HepG2 (cell line): ENCODE results near the gene BTBD7. TPM values are rescaled to one million over a fixed set of nuclear protein-coding genes. Genes with fewer than 3 reads are reported as not detected.

Experiments used
- ATF5 ChIP-seq: sonication (generic); formaldehyde crosslinking; IDR thresholded peaks from 2 replicates; pipeline ENCODE4 v1.4.0; 2020; ENCODE audit warnings: mild to moderate bottlenecking, low read depth, missing genetic modification reagents
- CENPT ChIP-seq: sonication (generic); formaldehyde crosslinking; IDR thresholded peaks from 2 replicates; pipeline ENCODE4 v1.8.0; 2022; ENCODE audit warnings: low read depth, mild to moderate bottlenecking, moderate library complexity, missing genetic modification reagents
- FOXK2 ChIP-seq: fragments of 450-650 bp; IDR thresholded peaks from 2 replicates; pipeline ENCODE4 v1.6.1; 2016
- FOXO1 ChIP-seq: sonication (generic); formaldehyde crosslinking; IDR thresholded peaks from 2 replicates; pipeline ENCODE4 v1.4.0; 2020; ENCODE audit warnings: missing genetic modification reagents
- GLI4 ChIP-seq: sonication (generic); formaldehyde crosslinking; IDR thresholded peaks from 2 replicates; pipeline ENCODE4 v1.5.1; 2020; ENCODE audit warnings: missing genetic modification reagents, mild to moderate bottlenecking, moderate library complexity, borderline replicate concordance
- HES4 ChIP-seq: sonication (generic); formaldehyde crosslinking; IDR thresholded peaks from 2 replicates; pipeline ENCODE4 v1.9.0; 2021; ENCODE audit warnings: mild to moderate bottlenecking, missing genetic modification reagents, borderline replicate concordance
- NFIB ChIP-seq: sonication (generic); formaldehyde crosslinking; IDR thresholded peaks from 2 replicates; pipeline ENCODE4 v1.9.0; 2021; ENCODE audit warnings: missing genetic modification reagents, mild to moderate bottlenecking, borderline replicate concordance
- ONECUT2 ChIP-seq: sonication (generic); formaldehyde crosslinking; IDR thresholded peaks from 2 replicates; pipeline ENCODE4 v1.4.0; 2020; ENCODE audit warnings: missing genetic modification reagents
- POGZ ChIP-seq: sonication (generic); formaldehyde crosslinking; IDR thresholded peaks from 2 replicates; pipeline ENCODE4 v1.4.0; 2020; ENCODE audit warnings: mild to moderate bottlenecking, missing genetic modification reagents
- RBM39 ChIP-seq: fragments of 200-400 bp; formaldehyde crosslinking; IDR thresholded peaks from one replicate; pipeline ENCODE4 v1.6.1; 2018; ENCODE audit warnings: antibody characterized with exemption, mild to moderate bottlenecking, low read depth, low read length; ENCODE audit not compliant: poor library complexity, severe bottlenecking
- REPIN1 ChIP-seq: sonication (generic); formaldehyde crosslinking; IDR thresholded peaks from 2 replicates; pipeline ENCODE4 v1.8.0; 2022; ENCODE audit warnings: missing genetic modification reagents, low read depth, mild to moderate bottlenecking, borderline replicate concordance
- SAP130 ChIP-seq: IDR thresholded peaks from 2 replicates; pipeline ENCODE4 v1.6.1; 2016; ENCODE audit warnings: low read depth
- SRY ChIP-seq: sonication (generic); formaldehyde crosslinking; IDR thresholded peaks from 2 replicates; pipeline ENCODE4 v1.8.0; 2022; ENCODE audit warnings: mild to moderate bottlenecking, missing genetic modification reagents
- ZMYM2 ChIP-seq: sonication (generic); formaldehyde crosslinking; IDR thresholded peaks from 2 replicates; pipeline ENCODE4 v1.8.0; 2022; ENCODE audit warnings: mild to moderate bottlenecking, missing genetic modification reagents
- ZMYM3 ChIP-seq: sonication (generic); formaldehyde crosslinking; IDR thresholded peaks from 2 replicates; pipeline ENCODE4 v1.5.1; 2020; ENCODE audit warnings: mild to moderate bottlenecking, missing genetic modification reagents
- ZNF121 ChIP-seq: sonication (generic); formaldehyde crosslinking; IDR thresholded peaks from 2 replicates; pipeline ENCODE4 v1.5.0; 2020; ENCODE audit warnings: mild to moderate bottlenecking, missing genetic modification reagents
- ZNF253 ChIP-seq: sonication (generic); formaldehyde crosslinking; IDR thresholded peaks from 2 replicates; pipeline ENCODE4 v1.8.0; 2022; ENCODE audit warnings: mild to moderate bottlenecking, missing genetic modification reagents, borderline replicate concordance
- ZNF329 ChIP-seq: sonication (generic); formaldehyde crosslinking; IDR thresholded peaks from 2 replicates; pipeline ENCODE4 v1.9.0; 2021; ENCODE audit warnings: low read depth, mild to moderate bottlenecking, missing genetic modification reagents
- ZNF512 ChIP-seq: sonication (generic); formaldehyde crosslinking; IDR thresholded peaks from 2 replicates; pipeline ENCODE4 v1.4.0; 2020; ENCODE audit warnings: mild to moderate bottlenecking, missing genetic modification reagents
- ZNF770 ChIP-seq: sonication (generic); formaldehyde crosslinking; IDR thresholded peaks from 2 replicates; pipeline ENCODE4 v1.5.0; 2020; ENCODE audit warnings: mild to moderate bottlenecking, missing genetic modification reagents
- polyA plus RNA-seq, 8 experiments: library from polyadenylated mRNA; depleted of rRNA in 3 of 8; stranded (reverse) in 7 of 8; unstranded in 1 of 8; fragments of >200 nt; fragmentation: Illumina TruSeq in 4 of 8; extraction: Trizol in 4 of 8; gene quantifications; 2 replicates each; pipeline versions ENCODE4 v1.2.1 to v1.2.3, GENCODE V29; 2011 to 2016; ENCODE audit warnings: low read depth in 4 of 8, missing spikeins in 1 of 8, mixed read lengths in 1 of 8; ENCODE audit not compliant: insufficient read depth in 1 of 8
- total RNA-seq, 5 experiments: library from RNA; depleted of rRNA; stranded (reverse); fragments of >200 nt; fragmentation: Illumina TruSeq; extraction: Trizol; gene quantifications; 2 replicates each; pipeline ENCODE4 v1.2.3, GENCODE V29; 2016; ENCODE audit warnings: low read depth in 1 of 5
- TF ChIP-seq, protein P1 (sequence below): sonication (generic); IDR thresholded peaks from 2 replicates; pipeline ENCODE4 v1.6.1; 2016; ENCODE audit warnings: low read depth, borderline replicate concordance
- TF ChIP-seq, protein P2 (sequence below): IDR thresholded peaks from 2 replicates; pipeline ENCODE4 v1.4.0; 2020; ENCODE audit warnings: mild to moderate bottlenecking, missing genetic modification reagents

The BTBD7 gene
- total and polyA plus RNA-seq, 2 of the 13 experiments (the other 11 are each of a cell fraction or from before 2014, with no cell fraction given) = 11.6 to 15.2 TPM

DNA sequence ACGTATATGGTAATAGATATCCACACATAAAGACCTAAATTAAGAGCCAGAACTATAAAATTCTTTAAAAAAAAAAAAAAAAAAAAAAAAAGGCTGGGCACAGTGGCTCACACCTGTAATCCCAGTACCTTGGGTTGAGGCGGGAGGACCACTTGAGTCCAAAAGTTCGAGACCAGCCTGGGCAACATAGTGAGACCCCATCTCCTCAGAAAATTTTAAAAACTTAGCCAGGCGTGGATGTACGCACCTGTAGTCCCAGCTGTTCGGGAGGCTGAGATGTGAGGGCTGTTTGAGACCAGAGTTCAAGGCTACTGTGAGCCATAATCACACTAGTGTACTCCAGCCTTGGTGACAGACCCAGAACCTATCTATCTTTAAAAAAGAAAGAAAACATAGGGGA, 4.3 kb downstream of the BTBD7 start (continued):
- no peak for TF ChIP-seq ZNF512 (CRISPR knock-in tag)
- no peak for TF ChIP-seq ONECUT2 (CRISPR knock-in tag)
- no peak for TF ChIP-seq RBM39
- TF ChIP-seq SAP130 = peak; percentile 10; the same call in 1 of the 2 replicates
- TF ChIP-seq ZNF329 (CRISPR knock-in tag) = no peak
- TF ChIP-seq NFIB (CRISPR knock-in tag) = no peak
- TF ChIP-seq FOXO1 (CRISPR knock-in tag) = no peak
- TF ChIP-seq ZNF770 = peak; percentile 70
- no peak for TF ChIP-seq ZNF253 (CRISPR knock-in tag)
- 0 out of 2 replicates have a peak, but pooled peaks have one; percentile 38 for TF ChIP-seq ZMYM3 (CRISPR knock-in tag)
- TF ChIP-seq, protein P1, sequence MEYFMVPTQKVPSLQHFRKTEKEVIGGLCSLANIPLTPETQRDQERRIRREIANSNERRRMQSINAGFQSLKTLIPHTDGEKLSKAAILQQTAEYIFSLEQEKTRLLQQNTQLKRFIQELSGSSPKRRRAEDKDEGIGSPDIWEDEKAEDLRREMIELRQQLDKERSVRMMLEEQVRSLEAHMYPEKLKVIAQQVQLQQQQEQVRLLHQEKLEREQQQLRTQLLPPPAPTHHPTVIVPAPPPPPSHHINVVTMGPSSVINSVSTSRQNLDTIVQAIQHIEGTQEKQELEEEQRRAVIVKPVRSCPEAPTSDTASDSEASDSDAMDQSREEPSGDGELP = peak; percentile 51; the same call in 1 of the 2 replicates
- TF ChIP-seq POGZ (CRISPR knock-in tag) = 0 out of 2 replicates have a peak, but pooled peaks have one; percentile 33
- TF ChIP-seq HES4 (CRISPR knock-in tag) = no peak
- no peak for TF ChIP-seq GLI4 (CRISPR knock-in tag)
- peak; percentile 95 for TF ChIP-seq ZNF121 (CRISPR knock-in tag)
- TF ChIP-seq SRY = no peak
- TF ChIP-seq REPIN1 (CRISPR knock-in tag) = no peak
- TF ChIP-seq ZMYM2 (CRISPR knock-in tag) = 0 out of 2 replicates have a peak, but pooled peaks have one; percentile 44
- no peak for TF ChIP-seq ATF5
- TF ChIP-seq FOXK2 = no peak
- TF ChIP-seq, protein P2, sequence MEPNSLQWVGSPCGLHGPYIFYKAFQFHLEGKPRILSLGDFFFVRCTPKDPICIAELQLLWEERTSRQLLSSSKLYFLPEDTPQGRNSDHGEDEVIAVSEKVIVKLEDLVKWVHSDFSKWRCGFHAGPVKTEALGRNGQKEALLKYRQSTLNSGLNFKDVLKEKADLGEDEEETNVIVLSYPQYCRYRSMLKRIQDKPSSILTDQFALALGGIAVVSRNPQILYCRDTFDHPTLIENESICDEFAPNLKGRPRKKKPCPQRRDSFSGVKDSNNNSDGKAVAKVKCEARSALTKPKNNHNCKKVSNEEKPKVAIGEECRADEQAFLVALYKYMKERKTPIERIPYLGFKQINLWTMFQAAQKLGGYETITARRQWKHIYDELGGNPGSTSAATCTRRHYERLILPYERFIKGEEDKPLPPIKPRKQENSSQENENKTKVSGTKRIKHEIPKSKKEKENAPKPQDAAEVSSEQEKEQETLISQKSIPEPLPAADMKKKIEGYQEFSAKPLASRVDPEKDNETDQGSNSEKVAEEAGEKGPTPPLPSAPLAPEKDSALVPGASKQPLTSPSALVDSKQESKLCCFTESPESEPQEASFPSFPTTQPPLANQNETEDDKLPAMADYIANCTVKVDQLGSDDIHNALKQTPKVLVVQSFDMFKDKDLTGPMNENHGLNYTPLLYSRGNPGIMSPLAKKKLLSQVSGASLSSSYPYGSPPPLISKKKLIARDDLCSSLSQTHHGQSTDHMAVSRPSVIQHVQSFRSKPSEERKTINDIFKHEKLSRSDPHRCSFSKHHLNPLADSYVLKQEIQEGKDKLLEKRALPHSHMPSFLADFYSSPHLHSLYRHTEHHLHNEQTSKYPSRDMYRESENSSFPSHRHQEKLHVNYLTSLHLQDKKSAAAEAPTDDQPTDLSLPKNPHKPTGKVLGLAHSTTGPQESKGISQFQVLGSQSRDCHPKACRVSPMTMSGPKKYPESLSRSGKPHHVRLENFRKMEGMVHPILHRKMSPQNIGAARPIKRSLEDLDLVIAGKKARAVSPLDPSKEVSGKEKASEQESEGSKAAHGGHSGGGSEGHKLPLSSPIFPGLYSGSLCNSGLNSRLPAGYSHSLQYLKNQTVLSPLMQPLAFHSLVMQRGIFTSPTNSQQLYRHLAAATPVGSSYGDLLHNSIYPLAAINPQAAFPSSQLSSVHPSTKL = peak; percentile 25; the same call in 1 of the 2 replicates
- no peak for TF ChIP-seq CENPT (CRISPR knock-in tag)
